MCF 10A (cell line): ENCODE results near the gene PPP1R12A. TPM values are rescaled to one million over a fixed set of nuclear protein-coding genes. Genes with fewer than 3 reads are reported as not detected.

Experiments
- BruUV-seq: library from RNA; stranded (reverse); fragments of 400-500 nt; replicated peaks from 2 replicates; lab custom pipeline; 2021; lab: Mats Ljungman, UMichigan
- CTCF ChIA-PET: fragments of 300-600 bp; sonication (Branson Sonifier 250); formaldehyde crosslinking; extraction: SDS; loops from one replicate; lab custom pipeline; 2021; ENCODE audit warnings: antibody characterized with exemption, inconsistent platforms; lab: Yijun Ruan, JAX
- POLR2A ChIA-PET: fragments of 300-600, 350-650 bp; sonication (Branson Sonifier 250); formaldehyde crosslinking; extraction: SDS; loops from one replicate; lab custom pipeline; 2020; ENCODE audit warnings: antibody characterized with exemption, inconsistent platforms; lab: Yijun Ruan, JAX
- DNase-seq: peaks from one replicate; pipeline ENCODE4 v3.0.0-alpha.2; 2018; ENCODE audit not compliant: unreplicated experiment
- H3K27ac Mint-ChIP-seq: one replicate; pipeline ENCODE4 v1.8.0; 2022; ENCODE audit warnings: mild to moderate bottlenecking, low read depth, mixed read lengths; ENCODE audit not compliant: unreplicated experiment
- H3K27me3 Mint-ChIP-seq: one replicate; pipeline ENCODE4 v1.8.0; 2022; ENCODE audit warnings: mixed read lengths; ENCODE audit not compliant: insufficient read depth, unreplicated experiment
- H3K36me3 Mint-ChIP-seq: one replicate; pipeline ENCODE4 v1.8.0; 2022; ENCODE audit warnings: mild to moderate bottlenecking, moderate library complexity, mixed read lengths; ENCODE audit not compliant: insufficient read depth, unreplicated experiment
- H3K4me1 Mint-ChIP-seq: one replicate; pipeline ENCODE4 v1.8.0; 2022; ENCODE audit warnings: mixed read lengths; ENCODE audit not compliant: insufficient read depth, unreplicated experiment
- H3K4me3 Mint-ChIP-seq: one replicate; pipeline ENCODE4 v1.8.0; 2022; ENCODE audit warnings: mild to moderate bottlenecking, moderate library complexity, mixed read lengths; ENCODE audit not compliant: unreplicated experiment
- H3K9me3 Mint-ChIP-seq: one replicate; pipeline ENCODE4 v1.8.0; 2022; ENCODE audit warnings: mixed read lengths; ENCODE audit not compliant: unreplicated experiment
- intact Hi-C: fragments of 100-400 bp; cut with micrococcal nuclease; formaldehyde crosslinking; loops from 2 replicates; pipeline ENCODE4 v1.14.1; 2022
- total RNA-seq: library from RNA; stranded (reverse); gene quantifications from 2 replicates; pipeline ENCODE4 v1.2.3, GENCODE V29; 2022
- TF ChIP-seq, protein P1 (sequence below): fragments of 200-600 bp; IDR thresholded peaks from one replicate; pipeline ENCODE4 v1.8.0; 2022; ENCODE audit warnings: antibody characterized with exemption, mild to moderate bottlenecking; ENCODE audit not compliant: unreplicated experiment

The PPP1R12A gene
- total RNA-seq, 1 experiment from 2014 or later = 78.0 TPM

DNA sequence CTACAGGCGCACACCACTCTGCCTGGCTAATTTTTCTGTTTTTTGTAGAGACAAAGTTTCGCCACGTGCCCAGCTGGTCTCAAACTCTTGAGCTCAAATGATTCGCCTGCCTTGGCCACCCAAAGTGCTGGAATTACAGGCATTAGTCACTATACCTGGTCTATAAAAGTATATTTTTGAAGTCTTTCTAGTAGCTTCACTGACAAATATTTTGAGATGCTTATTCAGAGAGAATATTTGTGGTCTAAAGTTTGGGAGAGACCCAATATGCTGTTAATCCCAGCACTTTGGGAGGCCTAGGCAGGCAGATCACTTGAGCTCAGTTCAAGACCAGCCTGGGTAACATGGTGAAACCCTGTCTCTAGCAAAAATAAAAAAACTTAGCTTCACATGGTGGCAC, 22.0 kb upstream of the PPP1R12A start:
- H3K27ac Mint-ChIP-seq = no peak overlapping the region
- H3K36me3 Mint-ChIP-seq = no peaks in the 10 kb centered on the region
- H3K4me3 Mint-ChIP-seq = no peak overlapping the region
- intact Hi-C loops = no loop called here
- BruUV-seq = no TSS peak
- H3K4me1 Mint-ChIP-seq = no peaks in the 10 kb centered on the region
- DNase-seq = no peak
- ChIA-PET POLR2A (no interaction called here), CTCF (interaction anchor here (1.0 kb wide), 1 partner anchor 70 kb away, joined by 3 read pairs; no protein-coding TSS in a partner anchor)
- H3K9me3 Mint-ChIP-seq = peaks cover 10% of the 10 kb centered on the region
- no peaks in the 10 kb centered on the region for H3K27me3 Mint-ChIP-seq
- TF ChIP-seq, protein P1, sequence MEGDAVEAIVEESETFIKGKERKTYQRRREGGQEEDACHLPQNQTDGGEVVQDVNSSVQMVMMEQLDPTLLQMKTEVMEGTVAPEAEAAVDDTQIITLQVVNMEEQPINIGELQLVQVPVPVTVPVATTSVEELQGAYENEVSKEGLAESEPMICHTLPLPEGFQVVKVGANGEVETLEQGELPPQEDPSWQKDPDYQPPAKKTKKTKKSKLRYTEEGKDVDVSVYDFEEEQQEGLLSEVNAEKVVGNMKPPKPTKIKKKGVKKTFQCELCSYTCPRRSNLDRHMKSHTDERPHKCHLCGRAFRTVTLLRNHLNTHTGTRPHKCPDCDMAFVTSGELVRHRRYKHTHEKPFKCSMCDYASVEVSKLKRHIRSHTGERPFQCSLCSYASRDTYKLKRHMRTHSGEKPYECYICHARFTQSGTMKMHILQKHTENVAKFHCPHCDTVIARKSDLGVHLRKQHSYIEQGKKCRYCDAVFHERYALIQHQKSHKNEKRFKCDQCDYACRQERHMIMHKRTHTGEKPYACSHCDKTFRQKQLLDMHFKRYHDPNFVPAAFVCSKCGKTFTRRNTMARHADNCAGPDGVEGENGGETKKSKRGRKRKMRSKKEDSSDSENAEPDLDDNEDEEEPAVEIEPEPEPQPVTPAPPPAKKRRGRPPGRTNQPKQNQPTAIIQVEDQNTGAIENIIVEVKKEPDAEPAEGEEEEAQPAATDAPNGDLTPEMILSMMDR = no peak

DNA sequence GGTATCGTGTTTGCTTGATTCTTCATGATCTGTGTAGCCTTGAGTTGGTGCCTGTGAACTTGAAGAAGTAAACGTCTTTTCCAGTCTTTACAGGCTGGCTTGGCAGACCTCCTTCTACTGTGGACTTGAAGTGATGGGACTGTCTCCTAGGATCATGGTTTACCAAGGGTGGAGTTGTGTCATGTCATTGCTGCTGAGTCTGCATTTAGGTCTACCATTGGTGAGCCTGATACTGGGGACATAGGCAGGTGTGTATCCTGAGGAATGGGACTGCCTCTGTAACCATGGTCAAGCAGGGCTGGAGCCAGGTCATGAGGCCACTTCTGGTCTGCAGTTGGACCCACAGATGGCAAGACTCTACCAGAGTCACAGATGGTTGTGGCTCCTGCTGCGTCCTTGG, 20.7 kb upstream of the PPP1R12A start:
- no peaks in the 10 kb centered on the region for H3K4me1 Mint-ChIP-seq
- H3K27me3 Mint-ChIP-seq = no peaks in the 10 kb centered on the region
- TF ChIP-seq, protein P1 = no peak
- DNase-seq = no peak
- intact Hi-C loops = no loop called here
- BruUV-seq = no TSS peak
- H3K27ac Mint-ChIP-seq = no peak overlapping the region
- H3K4me3 Mint-ChIP-seq = no peak overlapping the region
- CTCF ChIA-PET = interaction anchor here (0.6 kb wide), 1 partner anchor 14 kb away, joined by 3 read pairs; no protein-coding TSS in a partner anchor
- POLR2A ChIA-PET = no interaction called here
- no peaks in the 10 kb centered on the region for H3K36me3 Mint-ChIP-seq
- peaks cover 10% of the 10 kb centered on the region for H3K9me3 Mint-ChIP-seq

DNA sequence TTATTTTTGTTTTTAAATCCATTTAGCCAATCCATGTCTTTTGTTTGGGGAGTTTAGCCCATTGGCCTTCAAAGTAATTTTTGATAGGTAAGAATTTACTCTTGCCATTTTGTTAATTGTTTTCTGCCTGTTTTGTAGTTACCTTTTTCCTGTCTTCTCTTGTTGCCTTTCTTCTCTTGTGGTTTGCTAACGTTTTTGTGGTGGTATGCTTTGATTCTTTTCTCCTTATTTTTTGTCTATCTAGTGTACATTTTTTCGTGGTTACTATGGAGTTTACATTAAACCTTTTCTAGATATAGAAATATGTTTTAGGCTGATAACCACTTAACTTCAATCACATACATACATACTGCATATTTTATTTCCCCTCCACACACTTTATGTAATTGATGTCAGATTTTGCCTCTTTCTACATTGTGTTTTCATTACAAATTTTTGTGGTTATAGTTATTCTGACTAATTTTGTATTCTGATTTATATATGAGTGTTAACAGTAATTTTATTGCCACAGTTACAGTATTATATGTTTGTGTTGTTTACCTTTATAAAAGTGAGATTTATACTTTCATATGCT, 19.2 kb upstream of the PPP1R12A start:
- Mint-ChIP-seq H3K9me3 (peaks cover 10% of the 10 kb centered on the region), H3K36me3 (no peaks in the 10 kb centered on the region), H3K4me3 (no peak overlapping the region), H3K27ac (no peak overlapping the region), H3K27me3 (peaks cover 6% of the 10 kb centered on the region), H3K4me1 (peaks cover 5% of the 10 kb centered on the region)
- intact Hi-C loops = no loop called here
- DNase-seq = no peak
- CTCF ChIA-PET = no interaction called here
- TF ChIP-seq, protein P1 = no peak
- no TSS peak for BruUV-seq
- POLR2A ChIA-PET = no interaction called here

DNA sequence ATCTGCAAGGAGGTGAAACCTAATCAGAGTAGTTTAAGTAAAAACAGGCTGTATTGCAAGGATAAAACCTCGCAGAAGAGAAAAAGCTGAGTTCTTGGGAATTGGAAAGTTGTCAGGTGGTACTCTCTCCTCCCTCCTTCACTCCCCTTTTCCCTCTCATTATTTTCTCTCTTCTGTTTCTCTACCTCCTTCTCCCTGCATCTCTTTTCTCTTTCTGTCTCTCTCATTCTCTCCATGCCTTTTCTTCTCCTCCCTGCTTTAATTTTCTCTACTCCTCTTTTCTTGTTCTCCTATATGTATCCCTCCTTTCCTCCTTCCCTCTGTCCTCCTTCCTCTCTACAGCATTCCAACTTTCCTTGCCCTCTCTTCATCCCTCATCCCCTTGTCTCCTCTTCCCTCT, 14.2 kb upstream of the PPP1R12A start:
- H3K27me3 Mint-ChIP-seq = peaks cover 9% of the 10 kb centered on the region
- no TSS peak for BruUV-seq
- no peaks in the 10 kb centered on the region for H3K9me3 Mint-ChIP-seq
- intact Hi-C loops = no loop called here
- TF ChIP-seq, protein P1 = no peak
- no peaks in the 10 kb centered on the region for H3K36me3 Mint-ChIP-seq
- no peak overlapping the region for H3K4me3 Mint-ChIP-seq
- CTCF ChIA-PET = no interaction called here
- no peak for DNase-seq
- H3K27ac Mint-ChIP-seq = no peak overlapping the region
- POLR2A ChIA-PET = no interaction called here
- peaks cover 6% of the 10 kb centered on the region for H3K4me1 Mint-ChIP-seq
